ENCODE measurements around the gene KCNA10.
"Not testable (repeated sequence)": the region's sequence is repeated elsewhere in the genome, so short reads cannot be mapped to it uniquely, and the experiment has no call there.

The KCNA10 gene

DNA sequence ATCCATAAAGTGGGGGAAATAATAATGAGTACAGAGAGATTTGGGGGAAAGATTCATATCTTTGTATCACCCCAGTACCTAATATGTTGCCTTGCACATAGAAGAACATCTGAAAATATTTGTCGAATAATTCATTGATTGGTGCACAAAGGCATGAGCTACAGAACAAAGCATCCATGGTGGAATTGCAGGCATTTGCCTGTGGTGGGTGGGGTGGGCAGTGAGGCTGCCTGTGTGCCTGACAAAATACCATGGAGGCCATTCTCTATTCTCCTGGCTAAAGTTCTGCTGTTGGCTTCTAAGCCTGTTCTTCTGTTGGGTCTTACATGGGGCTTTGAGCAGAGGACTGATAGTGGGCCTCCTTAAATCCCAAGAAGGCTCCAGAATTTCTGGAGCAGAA is 10.0 kb upstream of the KCNA10 start:
- no peak for DNase-seq

DNA sequence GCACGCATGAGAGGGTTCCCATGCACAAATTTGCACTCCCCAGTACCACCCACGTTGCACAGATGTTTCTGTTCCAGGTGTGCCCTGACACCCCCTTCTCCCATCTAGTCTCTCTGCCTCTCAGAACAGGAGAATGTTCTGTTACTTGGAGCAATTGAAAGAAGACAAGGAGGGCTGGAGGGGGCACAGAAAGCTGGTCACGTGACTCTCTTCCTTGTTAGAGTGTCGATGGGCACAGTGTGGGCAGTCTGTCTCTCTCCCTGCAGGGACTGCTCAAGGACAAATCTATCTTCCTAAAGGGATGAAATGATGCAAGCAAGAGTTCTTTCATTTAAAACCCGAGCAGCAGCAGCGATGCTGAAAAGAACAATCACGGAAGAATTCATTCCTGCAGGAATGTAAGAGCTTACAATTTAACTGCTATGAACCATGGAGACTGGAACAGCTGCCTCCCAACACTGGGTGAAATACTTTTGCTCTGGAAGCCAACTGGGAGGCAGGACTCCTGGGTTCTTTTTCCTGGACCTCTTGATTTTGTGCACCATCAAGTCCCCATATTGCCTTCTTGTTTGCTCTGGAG is 7.3 kb upstream of the KCNA10 start:
- no peak for DNase-seq

DNA sequence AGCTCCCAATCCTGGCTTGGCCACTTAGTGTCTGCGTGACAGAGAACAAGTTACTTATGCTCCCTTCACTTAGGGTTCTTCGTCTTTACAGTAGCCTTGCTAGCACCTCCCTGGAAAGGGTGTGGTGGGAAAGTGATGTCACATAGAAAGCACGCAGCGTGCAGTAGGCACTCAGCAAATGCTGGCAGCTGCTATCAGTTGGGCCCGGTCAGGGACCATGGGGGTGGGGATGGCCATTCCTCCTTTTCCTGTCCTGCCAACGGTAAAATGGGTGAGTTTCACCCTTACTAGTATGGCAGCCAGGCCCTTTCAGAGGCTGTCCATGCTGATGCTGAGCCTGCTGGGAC is 6.2 kb upstream of the KCNA10 start:
- DNase-seq = no peak

DNA sequence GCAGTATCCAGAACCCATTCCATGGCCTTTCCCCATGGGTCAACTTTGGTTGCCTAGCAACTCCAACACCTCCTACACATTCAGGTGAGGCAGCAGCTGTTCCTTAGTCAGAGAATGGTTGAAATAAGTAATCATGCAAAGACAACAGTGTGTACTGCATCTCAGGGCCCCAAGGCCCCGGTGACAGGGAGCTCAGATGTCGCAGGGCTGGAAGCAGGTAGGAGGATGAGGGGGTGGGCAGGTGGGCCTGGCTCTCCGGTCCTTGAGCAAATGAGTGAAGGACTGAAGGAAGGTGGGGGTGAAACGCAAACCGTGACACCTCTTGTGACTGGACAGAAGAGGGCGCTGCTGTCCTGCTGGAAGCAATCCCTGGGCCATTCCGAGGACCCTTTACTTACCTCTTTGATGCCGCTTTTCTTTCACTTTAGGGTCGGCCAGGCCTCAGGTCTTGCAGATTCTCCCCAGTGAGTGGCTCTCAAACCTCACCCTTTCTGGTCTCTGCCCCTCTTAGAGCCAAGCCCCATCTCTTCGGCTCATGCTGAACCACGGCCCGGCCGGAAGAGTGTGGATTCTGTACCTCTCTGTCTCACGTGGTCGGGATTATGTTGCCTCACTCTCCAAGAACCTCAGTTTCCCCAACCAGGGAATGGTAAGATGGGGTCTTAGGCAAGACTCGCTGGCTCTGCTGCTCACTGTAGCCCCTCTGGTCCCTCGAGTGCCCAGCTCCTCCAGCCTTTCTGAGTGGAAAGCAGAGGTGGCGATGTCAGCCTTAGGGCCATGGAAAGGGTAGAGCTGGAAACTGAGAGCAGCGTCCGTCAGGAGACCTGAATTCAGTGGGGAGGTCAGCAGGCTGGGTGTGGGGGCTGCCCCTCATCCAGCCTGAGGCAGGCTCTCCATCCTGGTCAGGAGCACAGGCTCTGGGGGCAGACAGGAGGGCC is 5.6 kb upstream of the KCNA10 start:
- DNase-seq = no peak

- DNase-seq = no peak
Measured at GRCh38 chr1:110523011-110523410, 4.0 kb upstream of the KCNA10 start.

GRCh38 chr1:110522560-110522959 is 3.6 kb upstream of the KCNA10 start:
- no peak for DNase-seq

GRCh38 chr1:110520827-110521226 is 1.9 kb upstream of the KCNA10 start:
- no peak for DNase-seq

- no peak for DNase-seq
Measured at GRCh38 chr1:110515891-110516290, 3.1 kb downstream of the KCNA10 start.

DNA sequence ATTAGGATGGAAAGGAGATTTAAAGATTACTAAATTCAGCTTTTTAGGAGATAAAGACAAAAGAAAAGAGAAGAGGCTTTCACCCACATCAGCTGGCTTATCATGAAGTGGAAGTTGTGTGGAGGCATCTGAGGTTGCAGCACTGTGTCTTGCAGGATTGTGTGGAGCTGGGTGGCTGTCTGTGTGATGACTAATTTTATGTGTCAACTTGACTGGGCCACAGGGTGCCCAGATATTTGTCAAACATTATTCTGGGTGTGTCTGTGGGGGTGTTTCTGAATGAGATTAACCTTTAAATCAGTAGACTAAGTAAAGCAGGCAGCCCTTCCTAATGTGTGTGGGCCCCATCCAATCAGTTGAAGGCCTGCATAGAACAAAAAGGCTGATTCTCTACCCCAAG is 3.9 kb downstream of the KCNA10 start:
- DNase-seq = no peak

GRCh38 chr1:110513511-110513910 is 5.5 kb downstream of the KCNA10 start:
- DNase-seq = no peak

DNA sequence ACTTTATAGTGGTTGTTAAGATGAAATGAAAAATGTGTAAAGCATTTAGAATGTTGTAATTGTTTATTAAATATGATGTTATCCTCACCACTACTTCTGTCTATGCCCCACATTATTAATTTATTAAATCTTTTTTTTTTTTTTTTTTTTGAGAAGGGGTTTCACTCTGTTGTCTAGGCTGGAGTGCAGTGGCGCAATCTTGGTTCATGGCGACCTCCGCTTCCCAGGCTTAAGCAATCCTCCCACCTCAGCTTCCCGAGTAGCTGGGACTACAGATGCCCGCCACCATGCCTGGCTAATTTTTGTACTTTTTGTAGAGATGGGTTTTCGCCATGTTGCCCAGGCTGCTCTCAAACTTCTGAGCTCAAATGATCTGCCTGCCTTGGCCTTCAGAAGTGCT is 7.5 kb downstream of the KCNA10 start:
- DNase-seq = no peak

GRCh38 chr1:110510921-110511320 is 8.1 kb downstream of the KCNA10 start:
- DNase-seq = not testable (repeated sequence)

DNA sequence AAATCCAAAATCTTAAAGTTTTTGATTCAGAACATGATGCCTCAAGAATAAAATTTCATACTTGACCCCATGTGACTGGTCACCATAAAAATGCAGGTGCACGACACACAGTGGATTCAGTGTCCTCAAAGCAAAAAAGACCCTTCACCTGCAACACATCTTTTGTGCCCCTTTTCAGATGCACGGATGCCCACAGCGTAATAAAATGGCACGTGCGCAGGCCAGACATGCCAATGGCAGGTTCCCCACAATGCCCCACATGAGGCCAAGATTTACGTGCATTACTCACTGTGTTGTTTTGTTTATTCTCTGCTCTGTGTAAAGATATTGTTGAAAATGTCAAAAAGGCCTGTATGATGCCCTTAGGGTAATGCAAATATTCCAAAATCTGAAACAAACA is 9.3 kb downstream of the KCNA10 start:
- no peak for DNase-seq

DNA sequence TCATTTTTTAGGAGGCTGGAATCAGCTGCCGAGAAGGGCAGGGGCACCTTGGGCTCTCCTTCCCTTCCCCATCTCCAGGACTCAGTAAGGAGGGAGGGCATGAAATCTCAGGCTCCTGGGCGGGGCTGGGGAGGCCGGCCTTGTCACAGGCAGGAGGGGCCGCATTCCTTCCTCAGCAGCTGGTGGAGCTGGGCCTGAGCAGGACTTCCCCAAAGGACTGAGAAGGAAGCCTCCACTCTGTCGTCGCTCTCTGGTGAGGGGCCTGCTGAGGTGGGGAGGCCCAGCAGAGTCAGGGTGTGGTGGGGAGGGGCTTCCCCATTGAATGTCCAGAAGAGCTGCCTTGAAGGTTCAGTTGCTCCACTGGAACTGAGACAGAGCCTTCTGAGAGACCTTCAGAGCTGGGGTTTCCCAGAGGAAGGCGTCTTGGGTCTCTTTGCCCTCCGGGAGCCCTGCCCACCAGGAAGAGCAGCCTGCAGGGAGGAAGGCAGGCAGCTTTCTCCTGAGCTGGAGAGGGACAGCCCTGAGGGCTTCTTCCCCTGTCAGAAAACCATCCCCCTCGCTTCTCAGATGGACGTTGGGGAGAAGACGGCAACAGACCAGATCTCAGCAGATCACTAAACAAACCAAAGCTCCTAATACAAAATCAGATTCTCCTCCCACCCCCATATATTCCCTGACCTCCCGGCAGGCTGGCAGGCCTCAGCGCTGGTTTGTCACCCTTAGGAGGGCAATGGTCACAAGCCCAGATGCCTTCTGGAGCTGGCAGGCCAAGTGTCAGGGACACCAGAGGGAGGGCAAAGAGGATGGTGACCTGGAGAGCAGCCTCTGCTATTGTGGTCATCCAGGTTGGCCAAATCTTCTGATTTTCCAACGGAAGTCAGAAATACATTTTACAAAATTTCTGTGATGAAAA is 10.7 kb downstream of the KCNA10 start:
- DNase-seq = no peak

- DNase-seq = no peak
Measured at GRCh38 chr1:110506541-110506940, 12.4 kb downstream of the KCNA10 start.

DNA sequence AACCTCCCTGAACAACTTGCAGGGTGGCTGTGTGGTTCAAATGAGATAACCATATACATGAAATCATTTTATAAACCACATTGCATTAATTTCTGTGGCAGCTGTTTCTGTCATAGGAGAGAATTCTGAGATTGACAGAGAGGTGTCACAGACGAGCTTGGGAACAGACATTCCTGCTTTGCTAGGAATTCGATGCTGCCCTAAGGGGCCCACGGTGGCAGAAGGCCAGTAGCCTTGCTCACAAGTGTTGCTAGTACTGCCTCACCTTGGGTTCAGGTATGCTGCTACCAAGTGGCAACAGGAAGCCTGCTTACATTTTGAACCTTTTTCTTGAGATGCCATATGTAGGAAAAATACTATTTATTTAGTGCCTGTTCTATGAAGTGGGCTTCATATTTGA is 13.4 kb downstream of the KCNA10 start:
- DNase-seq = no peak

- DNase-seq = no peak
Measured at GRCh38 chr1:110504226-110504625, 14.7 kb downstream of the KCNA10 start.

- DNase-seq = no peak
Measured at GRCh38 chr1:110503471-110503870, 15.5 kb downstream of the KCNA10 start.

- no peak for DNase-seq
Measured at GRCh38 chr1:110502402-110503151, 16.4 kb downstream of the KCNA10 start.

DNA sequence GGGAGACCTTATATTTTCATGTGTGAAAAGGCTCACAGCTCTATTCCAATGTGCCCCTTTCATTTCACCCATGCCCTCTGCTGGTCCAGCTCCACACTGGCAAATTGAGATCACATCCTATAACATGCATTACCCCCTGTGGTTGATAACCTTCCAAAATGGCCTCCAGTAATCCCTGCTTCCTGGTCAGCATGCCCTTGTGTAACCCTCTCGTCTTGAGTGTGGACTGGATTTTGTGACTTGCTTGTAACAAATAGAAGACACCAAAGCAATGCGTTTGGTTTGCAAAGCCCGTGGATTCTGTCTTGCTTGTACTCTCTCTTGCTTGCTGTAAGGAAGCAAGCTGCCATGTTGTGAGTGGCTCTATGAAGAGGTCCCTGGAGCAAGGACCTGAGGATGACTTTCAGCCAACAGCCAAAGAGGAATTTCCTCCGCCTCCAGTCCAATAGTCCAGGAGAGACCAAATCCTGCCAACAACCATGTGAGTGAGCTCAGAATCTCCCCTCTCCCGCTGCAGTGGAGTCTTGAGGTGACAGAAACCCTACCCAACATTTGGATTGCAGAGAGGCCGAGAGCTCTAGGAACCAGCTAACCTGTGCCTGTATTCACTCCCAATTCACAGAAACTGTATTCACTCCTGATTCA is 17.4 kb downstream of the KCNA10 start:
- no peak for DNase-seq

GRCh38 chr1:110498270-110498669 is 20.7 kb downstream of the KCNA10 start:
- no peak for DNase-seq

DNA sequence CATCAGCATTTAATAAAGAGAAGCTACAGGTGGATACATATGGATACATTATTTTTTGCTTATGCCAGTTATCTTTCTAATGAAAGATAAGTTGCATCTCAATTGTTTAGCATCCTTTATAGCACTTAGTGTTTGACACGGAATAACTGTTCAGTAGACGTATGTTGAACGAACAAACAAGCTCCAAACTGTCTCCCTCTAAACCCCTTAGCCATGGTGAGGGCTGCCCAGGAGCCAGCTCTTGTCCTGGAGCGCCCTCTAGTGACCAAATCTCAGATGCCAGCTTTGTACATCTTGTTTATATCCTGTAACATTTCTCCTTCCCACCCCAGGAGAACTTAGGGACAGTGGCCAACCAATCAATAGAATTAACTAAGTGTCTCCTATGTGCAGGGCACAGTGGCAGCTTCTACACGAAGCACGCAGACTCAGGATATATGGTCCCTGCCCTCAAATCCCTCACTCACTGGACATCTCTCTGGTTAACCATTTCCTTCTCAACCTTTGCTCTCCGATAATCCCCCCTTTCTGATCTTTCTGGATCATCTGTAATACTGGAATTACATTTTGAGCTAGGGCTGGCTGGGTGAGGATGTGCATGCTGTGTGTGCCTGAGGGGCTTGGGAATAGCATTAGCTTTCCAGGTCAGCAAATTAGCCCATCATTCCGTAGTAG is 22.9 kb downstream of the KCNA10 start:
- DNase-seq = peak; percentile 42

Data from NCI-H226 (cell line).